Measurements from ENCODE around the gene S100P. TPM values are rescaled to one million over a fixed set of nuclear protein-coding genes. Genes with fewer than 3 reads are reported as not detected.
A peak's percentile ranks its signal among the peaks of the same experiment; 100 is the strongest.

The S100P gene
- total RNA-seq, 4 donors from 2014 or later = 15.8 to 65.8 (median 51.8) TPM

- no peak overlapping the region for H3K4me3 ChIP-seq
- 88 to 92% methylated on average over 6 of the region's 6 CpGs for WGBS, 2 donors
- H3K4me1 ChIP-seq = peaks cover 23 to 53% (median 28%) of the 10 kb centered on the region in 3 donors
- intact Hi-C loops (cut with DNase I) = no loop called here
- no peaks in the 10 kb centered on the region for H3K9me3 ChIP-seq
- no peak for DNase-seq
- H3K36me3 ChIP-seq = peaks cover 0 to 26% (median 0%) of the 10 kb centered on the region in 3 donors
- H3K27me3 ChIP-seq = no peaks in the 10 kb centered on the region
- peak overlapping the region; percentile 64 to 84 (median 70) for H3K27ac ChIP-seq
- TF ChIP-seq POLR2A (IDR thresholded peaks at IDR 0.05) (no peak), CTCF (IDR thresholded peaks at IDR 0.05) (no peak)
Measured at GRCh38 chr4:6697131-6697530, 3.5 kb downstream of the S100P start.

GRCh38 chr4:6699388-6699787, 5.7 kb downstream of the S100P start:
- no peak overlapping the region for H3K4me3 ChIP-seq
- no peak for DNase-seq
- no peaks in the 10 kb centered on the region for H3K27me3 ChIP-seq
- no peaks in the 10 kb centered on the region for H3K9me3 ChIP-seq
- H3K36me3 ChIP-seq = peaks cover 0 to 43% (median 0%) of the 10 kb centered on the region in 3 donors
- intact Hi-C loops (cut with DNase I) = no loop called here
- TF ChIP-seq CTCF (IDR thresholded peaks at IDR 0.05) (no peak), POLR2A (IDR thresholded peaks at IDR 0.05) (no peak)
- WGBS, 2 donors = 68 to 73% methylated on average over 5 of the region's 5 CpGs
- H3K27ac ChIP-seq = no peak overlapping the region
- H3K4me1 ChIP-seq = peaks cover 14 to 41% (median 23%) of the 10 kb centered on the region in 3 donors

GRCh38 chr4:6699903-6700302, 6.2 kb downstream of the S100P start:
- H3K4me1 ChIP-seq = peaks cover 12 to 41% (median 19%) of the 10 kb centered on the region in 3 donors
- intact Hi-C loops (cut with DNase I) = no loop called here
- peaks cover 0 to 44% (median 0%) of the 10 kb centered on the region in 3 donors for H3K36me3 ChIP-seq
- H3K4me3 ChIP-seq = no peak overlapping the region
- DNase-seq = no peak
- 89 to 90% methylated on average over 1 of the region's 1 CpG for WGBS, 2 donors
- no peaks in the 10 kb centered on the region for H3K9me3 ChIP-seq
- no peak overlapping the region for H3K27ac ChIP-seq
- no peak for TF ChIP-seq CTCF (IDR thresholded peaks at IDR 0.05)
- no peak for TF ChIP-seq POLR2A (IDR thresholded peaks at IDR 0.05)
- H3K27me3 ChIP-seq = no peaks in the 10 kb centered on the region

GRCh38 chr4:6701371-6701770, 7.7 kb downstream of the S100P start:
- Histone ChIP-seq H3K9me3 (no peaks in the 10 kb centered on the region), H3K4me3 (no peak overlapping the region), H3K4me1 (peaks cover 10 to 41% (median 15%) of the 10 kb centered on the region in 3 donors), H3K36me3 (peaks cover 0 to 58% (median 0%) of the 10 kb centered on the region in 3 donors), H3K27me3 (no peaks in the 10 kb centered on the region), H3K27ac (no peak overlapping the region)
- whole genome bisulfite sequencing, 2 donors = 82 to 92% methylated on average over 12 to 13 of the region's 13 CpGs
- DNase-seq = no peak
- TF ChIP-seq POLR2A (IDR thresholded peaks at IDR 0.05) (no peak), CTCF (IDR thresholded peaks at IDR 0.05) (peak in 3 of 6 experiments; percentile 13 to 37 (median 15))
- intact Hi-C loops (cut with DNase I) = no loop called here

- Histone ChIP-seq H3K9me3 (no peaks in the 10 kb centered on the region), H3K27me3 (no peaks in the 10 kb centered on the region), H3K4me1 (peaks cover 4 to 42% (median 20%) of the 10 kb centered on the region in 3 donors), H3K4me3 (no peak overlapping the region), H3K36me3 (peaks cover 0 to 72% (median 0%) of the 10 kb centered on the region in 3 donors), H3K27ac (no peak overlapping the region)
- intact Hi-C loops (cut with DNase I) = no loop called here
- 0% methylated on average over 1 of the region's 1 CpG for WGBS, 2 donors
- TF ChIP-seq POLR2A (IDR thresholded peaks at IDR 0.05) = no peak
- TF ChIP-seq CTCF (IDR thresholded peaks at IDR 0.05) = no peak
- no peak for DNase-seq
Measured at GRCh38 chr4:6702761-6703160, 9.1 kb downstream of the S100P start.
